Adipocyte (in vitro differentiated cells): ENCODE results near the gene KIAA1671.

ENCODE experiments used
- DNase-seq: peaks from one replicate; pipeline ENCODE4 v3.0.0-alpha.2; 2015; ENCODE audit warnings: low read depth
- H3K27me3 ChIP-seq: replicated peaks from 2 replicates; pipeline ENCODE4 v1.7.0; 2013; ENCODE audit warnings: mild to moderate bottlenecking, low read length, moderate library complexity; ENCODE audit not compliant: control insufficient read depth, insufficient read depth
- H3K36me3 ChIP-seq: 2 replicates; pipeline ENCODE4 v1.7.0; 2013; ENCODE audit warnings: low read length, mild to moderate bottlenecking, moderate library complexity; ENCODE audit not compliant: control insufficient read depth, insufficient read depth, severe bottlenecking
- H3K4me1 ChIP-seq: 2 replicates; pipeline ENCODE4 v1.7.0; 2013; ENCODE audit warnings: mild to moderate bottlenecking, low read length, moderate library complexity; ENCODE audit not compliant: control insufficient read depth, insufficient read depth
- H3K4me3 ChIP-seq: 2 replicates; pipeline ENCODE4 v1.7.0; 2013; ENCODE audit warnings: mild to moderate bottlenecking, low read length, moderate library complexity
- H3K9ac ChIP-seq: 2 replicates; pipeline ENCODE4 v1.7.0; 2013; ENCODE audit warnings: mild to moderate bottlenecking, low read length, moderate library complexity
- H3K9me3 ChIP-seq: 2 replicates; pipeline ENCODE4 v1.7.0; 2013; ENCODE audit warnings: mild to moderate bottlenecking, low read length, moderate library complexity; ENCODE audit not compliant: control insufficient read depth

Gene KIAA1671

GRCh38 chr22:25050566-25050965 is 98.0 kb downstream of the KIAA1671 start:
- no peak for DNase-seq
- no peaks in the 10 kb centered on the region for H3K36me3 ChIP-seq

DNA sequence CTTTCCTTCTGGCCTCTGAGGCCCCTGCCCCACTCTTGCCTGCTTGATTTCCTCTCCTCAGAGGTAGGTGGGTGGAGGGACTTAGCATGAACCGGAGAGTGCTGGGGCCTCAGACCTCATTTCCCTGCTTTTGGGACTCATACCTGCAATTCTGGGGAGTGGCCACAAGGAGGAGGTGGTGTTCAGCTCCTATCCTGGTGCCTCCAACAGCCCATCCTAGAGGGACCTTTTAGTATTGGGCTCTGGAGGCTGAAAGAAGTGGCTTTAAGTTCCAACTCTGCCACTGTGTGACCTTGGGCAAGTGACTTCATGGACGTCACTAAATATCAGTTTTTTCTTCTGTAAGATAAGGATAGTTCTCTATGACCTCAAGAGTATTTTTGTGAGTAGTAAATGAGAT is 98.6 kb downstream of the KIAA1671 start:
- Histone ChIP-seq H3K9me3 (peaks cover 5% of the 10 kb centered on the region), H3K9ac (no peak overlapping the region), H3K4me1 (no peaks in the 10 kb centered on the region), H3K4me3 (no peak overlapping the region), H3K36me3 (no peaks in the 10 kb centered on the region), H3K27me3 (no peaks in the 10 kb centered on the region)
- DNase-seq = no peak

More at GRCh38 chr22:25050566-25050965, 98.0 kb downstream of the KIAA1671 start:
- Histone ChIP-seq H3K9me3 (peaks cover 5% of the 10 kb centered on the region), H3K9ac (no peak overlapping the region), H3K27me3 (no peaks in the 10 kb centered on the region), H3K4me3 (no peak overlapping the region), H3K4me1 (no peaks in the 10 kb centered on the region)

- Histone ChIP-seq H3K9me3 (peaks cover 5% of the 10 kb centered on the region), H3K4me1 (no peaks in the 10 kb centered on the region), H3K36me3 (no peaks in the 10 kb centered on the region), H3K27me3 (no peaks in the 10 kb centered on the region), H3K4me3 (no peak overlapping the region), H3K9ac (no peak overlapping the region)
- no peak for DNase-seq
These were observed 99.6 kb downstream of the KIAA1671 start for GRCh38 chr22:25051983-25052710.

- H3K27me3 ChIP-seq = no peaks in the 10 kb centered on the region
- H3K9ac ChIP-seq = no peak overlapping the region
- H3K36me3 ChIP-seq = no peaks in the 10 kb centered on the region
- H3K4me1 ChIP-seq = no peaks in the 10 kb centered on the region
- H3K9me3 ChIP-seq = peaks cover 5% of the 10 kb centered on the region
- no peak for DNase-seq
- H3K4me3 ChIP-seq = no peak overlapping the region
These were observed 100.8 kb downstream of the KIAA1671 start for GRCh38 chr22:25053153-25053805.

DNA sequence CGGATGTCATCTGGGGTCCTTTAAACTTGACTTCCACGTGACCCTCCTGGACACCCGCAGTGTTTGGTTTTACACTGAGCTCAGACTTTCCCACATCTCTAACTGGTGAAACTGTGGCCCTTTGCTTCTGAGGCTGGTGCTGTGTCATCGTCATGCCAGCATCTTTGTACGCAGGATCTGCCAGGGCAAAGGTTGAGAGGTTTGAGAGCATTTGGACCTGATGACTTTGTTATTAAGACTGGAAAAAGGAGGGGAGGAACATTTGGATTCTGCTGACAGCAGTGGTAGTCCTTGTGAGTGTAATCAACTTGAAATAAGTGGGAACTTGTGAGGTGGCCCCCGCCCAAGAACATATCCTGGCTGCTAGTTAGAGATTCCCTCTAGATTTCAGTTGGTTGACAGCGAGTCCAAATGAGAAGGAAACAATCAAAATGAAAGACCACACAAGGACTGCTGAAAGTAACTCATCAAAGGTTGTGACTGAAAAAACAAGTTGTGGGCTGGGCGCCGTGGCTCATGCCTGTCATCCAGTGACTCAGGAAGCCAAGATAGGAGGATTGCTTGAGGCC is 102.5 kb downstream of the KIAA1671 start:
- DNase-seq = no peak
- no peak overlapping the region for H3K9ac ChIP-seq
- H3K36me3 ChIP-seq = no peaks in the 10 kb centered on the region
- peaks cover 5% of the 10 kb centered on the region for H3K9me3 ChIP-seq
- no peak overlapping the region for H3K4me3 ChIP-seq
- H3K4me1 ChIP-seq = no peaks in the 10 kb centered on the region
- no peaks in the 10 kb centered on the region for H3K27me3 ChIP-seq

- no peaks in the 10 kb centered on the region for H3K27me3 ChIP-seq
- no peaks in the 10 kb centered on the region for H3K36me3 ChIP-seq
- DNase-seq = peak; percentile 64
- no peaks in the 10 kb centered on the region for H3K9me3 ChIP-seq
- no peak overlapping the region for H3K9ac ChIP-seq
- H3K4me1 ChIP-seq = no peaks in the 10 kb centered on the region
- H3K4me3 ChIP-seq = no peak overlapping the region
These were observed 104.7 kb downstream of the KIAA1671 start for GRCh38 chr22:25057013-25057881.

GRCh38 chr22:25059438-25059837 is 106.9 kb downstream of the KIAA1671 start:
- DNase-seq = no peak
- Histone ChIP-seq H3K36me3 (no peaks in the 10 kb centered on the region), H3K4me3 (no peak overlapping the region), H3K9ac (no peak overlapping the region), H3K9me3 (no peaks in the 10 kb centered on the region), H3K27me3 (no peaks in the 10 kb centered on the region), H3K4me1 (no peaks in the 10 kb centered on the region)

DNA sequence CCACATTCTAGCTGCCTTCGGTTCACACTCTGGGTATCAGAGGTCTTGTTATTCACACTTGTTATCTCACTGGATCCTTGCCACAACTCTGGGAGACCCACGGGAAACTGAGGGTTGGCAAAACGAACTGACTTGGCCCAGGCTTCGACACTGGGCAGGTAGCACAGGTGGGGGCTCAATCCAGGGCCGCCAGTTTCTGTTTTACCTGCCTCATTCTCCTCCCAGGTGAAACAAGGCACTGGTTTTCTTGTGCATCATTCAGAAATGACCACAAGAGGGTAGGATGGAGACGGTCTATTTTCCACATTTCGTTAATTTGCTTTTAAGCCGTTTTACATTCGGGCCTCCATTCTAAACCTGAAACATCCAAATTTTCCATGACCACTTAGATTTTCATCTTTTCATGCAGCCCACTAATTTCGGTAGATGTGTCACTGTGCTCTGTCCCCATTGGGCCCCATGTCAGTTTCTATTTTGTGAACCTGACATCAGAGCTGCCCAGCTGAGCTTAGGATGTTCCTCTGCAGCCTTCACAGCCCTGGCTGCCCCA is 108.1 kb downstream of the KIAA1671 start:
- H3K9me3 ChIP-seq = no peaks in the 10 kb centered on the region
- no peaks in the 10 kb centered on the region for H3K4me1 ChIP-seq
- no peaks in the 10 kb centered on the region for H3K27me3 ChIP-seq
- H3K36me3 ChIP-seq = no peaks in the 10 kb centered on the region
- H3K9ac ChIP-seq = no peak overlapping the region
- no peak overlapping the region for H3K4me3 ChIP-seq
- DNase-seq = no peak

DNA sequence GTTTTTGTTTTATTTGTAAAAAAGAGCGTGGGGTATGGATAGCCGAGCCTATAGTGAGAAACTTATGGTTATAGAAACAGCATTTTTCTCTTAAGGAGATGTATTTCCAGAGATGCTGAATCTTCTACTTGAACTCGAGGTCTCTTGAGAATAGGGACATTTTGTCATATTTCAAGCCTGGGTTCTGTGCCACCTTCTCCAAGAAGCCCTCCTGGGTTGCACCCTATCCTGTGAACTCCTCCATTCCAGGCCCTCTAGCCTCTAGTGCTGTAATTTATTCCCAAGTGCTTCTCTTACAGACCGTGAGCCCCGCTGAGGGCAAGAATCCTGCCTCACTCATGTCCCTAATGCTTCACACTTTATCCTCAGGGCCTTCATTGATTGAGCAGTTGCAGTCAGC is 108.6 kb downstream of the KIAA1671 start:
- H3K9me3 ChIP-seq = no peaks in the 10 kb centered on the region
- no peaks in the 10 kb centered on the region for H3K27me3 ChIP-seq
- H3K36me3 ChIP-seq = no peaks in the 10 kb centered on the region
- DNase-seq = no peak
- no peak overlapping the region for H3K9ac ChIP-seq
- H3K4me1 ChIP-seq = no peaks in the 10 kb centered on the region
- H3K4me3 ChIP-seq = no peak overlapping the region

DNA sequence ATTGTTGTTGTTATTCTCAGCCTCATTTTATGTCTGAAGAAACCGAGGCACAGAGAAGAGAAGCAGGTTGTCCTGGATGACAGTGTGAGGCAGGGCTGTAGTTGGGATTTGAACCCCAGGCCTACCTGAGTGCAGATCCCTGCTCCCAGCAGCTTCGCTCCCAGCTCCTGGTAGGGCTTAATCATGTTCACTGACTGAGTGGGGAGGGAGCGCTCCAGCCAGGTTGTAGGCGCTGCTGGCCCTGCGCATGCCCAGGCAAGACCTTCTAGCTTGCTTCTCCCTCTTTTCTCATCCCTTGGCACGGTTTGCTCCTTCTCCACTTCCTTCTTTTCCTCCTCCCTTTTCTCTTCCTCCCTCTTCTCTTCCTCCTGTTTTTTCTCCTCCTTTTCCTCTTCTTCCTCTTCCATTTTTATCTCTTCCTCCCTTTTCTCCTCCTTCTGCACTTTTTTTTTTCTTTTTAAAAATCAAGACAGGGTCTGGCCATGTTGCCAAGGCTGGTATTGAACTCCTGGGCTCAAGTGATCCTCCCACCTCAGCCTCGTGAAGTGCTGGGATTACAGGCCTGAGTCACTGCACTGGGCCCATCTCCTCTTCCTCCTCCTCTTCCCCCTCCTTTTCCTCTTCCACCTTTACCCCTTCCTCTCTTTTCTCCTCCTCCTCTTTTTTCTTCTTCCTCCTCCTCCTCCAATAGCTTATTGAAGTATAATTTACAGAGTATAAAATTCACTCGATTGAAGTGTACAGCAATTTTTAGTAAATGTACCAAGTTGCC is 109.3 kb downstream of the KIAA1671 start:
- H3K4me3 ChIP-seq = no peak overlapping the region
- no peak for DNase-seq
- H3K9me3 ChIP-seq = no peaks in the 10 kb centered on the region
- no peaks in the 10 kb centered on the region for H3K36me3 ChIP-seq
- H3K9ac ChIP-seq = no peak overlapping the region
- no peaks in the 10 kb centered on the region for H3K4me1 ChIP-seq
- no peaks in the 10 kb centered on the region for H3K27me3 ChIP-seq
